SJSA1 (cell line): ENCODE data around the gene OSBPL6. TPM values are rescaled to one million over a fixed set of nuclear protein-coding genes. Genes with fewer than 3 reads are reported as not detected.
A peak's percentile ranks its signal among the peaks of the same experiment; 100 is the strongest.

Source experiments
- DNase-seq, 2 experiments: peaks; one replicate each; pipeline ENCODE4 v3.0.0-alpha.2; 2015 to 2020; ENCODE audit warnings: low spot score in 2 of 2, low read depth in 1 of 2
- H3K27ac ChIP-seq: fragments of 250-450 bp; sonication (Bioruptor Pico); 2 replicates; pipeline ENCODE4 v1.5.1; 2020; ENCODE audit warnings: mild to moderate bottlenecking, moderate library complexity
- H3K27me3 ChIP-seq: fragments of 250-450 bp; sonication (Bioruptor Pico); replicated peaks from 2 replicates; pipeline ENCODE4 v1.5.1; 2020; ENCODE audit warnings: mild to moderate bottlenecking, moderate library complexity
- H3K36me3 ChIP-seq: fragments of 250-450 bp; sonication (Bioruptor Pico); 2 replicates; pipeline ENCODE4 v1.5.1; 2020; ENCODE audit warnings: mild to moderate bottlenecking
- H3K4me1 ChIP-seq: fragments of 250-450 bp; sonication (Bioruptor Pico); replicated peaks from 2 replicates; pipeline ENCODE4 v1.6.1; 2021; ENCODE audit warnings: mild to moderate bottlenecking
- H3K4me3 ChIP-seq: fragments of 250-450 bp; sonication (Bioruptor Pico); 2 replicates; pipeline ENCODE4 v1.5.1; 2020; ENCODE audit warnings: mild to moderate bottlenecking
- H3K9me3 ChIP-seq: fragments of 250-450 bp; sonication (Bioruptor Pico); replicated peaks from 2 replicates; pipeline ENCODE4 v1.5.1; 2020; ENCODE audit warnings: mild to moderate bottlenecking
- total RNA-seq: library from RNA; depleted of rRNA; stranded (reverse); fragments of >200 nt; shearing (Covaris generic); gene quantifications from 2 replicates; pipeline ENCODE4 v1.2.3, GENCODE V29; 2014

Gene OSBPL6
- total RNA-seq, 1 experiment from 2014 or later: 0.95 TPM

DNA sequence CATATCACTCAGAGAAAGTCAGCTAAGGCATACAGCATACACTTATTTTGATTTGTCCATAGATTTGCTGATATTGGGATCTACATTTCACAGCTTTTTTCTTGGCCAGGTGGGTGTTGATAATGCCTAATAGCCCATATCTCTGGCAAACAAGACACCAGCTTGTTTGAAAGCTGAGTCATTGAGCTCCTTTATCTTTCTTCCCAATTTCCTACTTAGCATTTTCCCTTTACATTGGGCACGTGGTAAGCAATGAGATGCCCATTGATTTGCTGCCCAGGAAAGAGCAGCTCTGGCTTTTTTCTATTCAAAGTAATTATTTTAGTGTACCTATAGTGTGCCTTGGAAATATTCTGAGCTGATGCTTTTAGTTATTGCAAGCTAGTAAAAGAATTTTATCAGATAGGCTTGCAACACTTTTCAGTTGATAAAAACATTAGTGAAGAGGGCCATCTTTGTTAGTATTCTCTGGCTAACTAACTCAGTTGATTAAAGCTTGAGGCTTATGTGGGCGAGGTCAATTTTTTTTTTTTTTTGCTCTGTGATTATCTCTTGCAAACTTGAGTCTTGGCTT is 79.6 kb downstream of the OSBPL6 start:
- Histone ChIP-seq H3K9me3 (no peaks in the 10 kb centered on the region), H3K27me3 (no peaks in the 10 kb centered on the region), H3K4me1 (no peaks in the 10 kb centered on the region), H3K4me3 (no peak overlapping the region), H3K36me3 (no peaks in the 10 kb centered on the region), H3K27ac (no peak overlapping the region)
- no peak for DNase-seq

DNA sequence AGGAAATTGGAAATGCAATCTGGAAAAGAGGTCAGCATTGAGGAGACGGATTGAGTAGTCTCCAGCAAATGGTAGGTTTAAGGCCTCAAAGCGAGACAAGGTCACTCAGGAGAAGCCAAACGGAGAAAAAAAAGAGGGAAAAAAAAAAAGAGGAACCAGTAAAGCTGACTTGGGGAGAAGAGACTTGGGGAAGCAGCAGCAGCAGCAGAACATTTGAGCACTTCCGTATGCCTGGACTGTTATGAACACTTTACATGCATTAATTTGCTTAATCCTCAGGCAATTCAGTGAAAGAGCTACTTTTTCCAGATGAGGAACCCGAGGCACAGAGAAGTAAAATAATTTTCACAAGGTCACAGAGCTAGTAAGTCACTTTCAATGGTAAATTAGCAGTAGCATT is 81.3 kb downstream of the OSBPL6 start:
- Histone ChIP-seq H3K36me3 (no peaks in the 10 kb centered on the region), H3K4me1 (no peaks in the 10 kb centered on the region), H3K27ac (no peak overlapping the region), H3K4me3 (no peak overlapping the region), H3K27me3 (no peaks in the 10 kb centered on the region), H3K9me3 (no peaks in the 10 kb centered on the region)
- DNase-seq: no peak

- H3K9me3 ChIP-seq: no peaks in the 10 kb centered on the region
- no peak overlapping the region for H3K27ac ChIP-seq
- DNase-seq: no peak
- no peaks in the 10 kb centered on the region for H3K36me3 ChIP-seq
- H3K4me1 ChIP-seq: no peaks in the 10 kb centered on the region
- no peak overlapping the region for H3K4me3 ChIP-seq
- no peaks in the 10 kb centered on the region for H3K27me3 ChIP-seq
Measured at GRCh38 chr2:178277741-178278197, 83.5 kb downstream of the OSBPL6 start.

- Histone ChIP-seq H3K9me3 (no peaks in the 10 kb centered on the region), H3K36me3 (no peaks in the 10 kb centered on the region), H3K27ac (no peak overlapping the region), H3K27me3 (no peaks in the 10 kb centered on the region), H3K4me3 (no peak overlapping the region), H3K4me1 (no peaks in the 10 kb centered on the region)
- no peak for DNase-seq
Measured at GRCh38 chr2:178279142-178279541, 84.8 kb downstream of the OSBPL6 start.

DNA sequence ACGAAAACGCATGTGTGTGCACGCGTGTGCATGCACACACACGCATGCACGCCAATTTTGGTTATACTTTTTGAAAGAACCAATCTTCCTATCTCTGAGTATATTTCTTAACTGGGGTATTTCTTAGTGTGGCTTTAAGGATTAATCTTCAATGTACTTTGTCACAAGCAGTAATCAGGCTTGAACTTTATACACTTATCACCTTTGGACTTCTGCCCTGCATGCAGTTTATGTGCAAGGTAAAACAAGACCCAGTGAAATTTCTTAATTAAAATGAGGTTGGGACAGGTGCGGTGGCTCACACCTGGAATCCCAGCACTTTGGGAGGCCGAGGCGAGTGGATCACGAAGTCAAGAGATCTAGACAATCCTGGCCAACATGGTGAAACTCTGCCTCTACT is 85.3 kb downstream of the OSBPL6 start:
- H3K27ac ChIP-seq: no peak overlapping the region
- no peak for DNase-seq
- no peaks in the 10 kb centered on the region for H3K36me3 ChIP-seq
- no peaks in the 10 kb centered on the region for H3K4me1 ChIP-seq
- no peaks in the 10 kb centered on the region for H3K27me3 ChIP-seq
- no peaks in the 10 kb centered on the region for H3K9me3 ChIP-seq
- no peak overlapping the region for H3K4me3 ChIP-seq

- H3K36me3 ChIP-seq: no peaks in the 10 kb centered on the region
- H3K4me1 ChIP-seq: no peaks in the 10 kb centered on the region
- DNase-seq: peak in 1 of 2 experiments; percentile 28
- no peaks in the 10 kb centered on the region for H3K27me3 ChIP-seq
- H3K9me3 ChIP-seq: no peaks in the 10 kb centered on the region
- H3K27ac ChIP-seq: no peak overlapping the region
- no peak overlapping the region for H3K4me3 ChIP-seq
Measured at GRCh38 chr2:178280244-178280852, 86.0 kb downstream of the OSBPL6 start.

GRCh38 chr2:178282075-178282815 is 87.9 kb downstream of the OSBPL6 start:
- no peaks in the 10 kb centered on the region for H3K4me1 ChIP-seq
- H3K9me3 ChIP-seq: no peaks in the 10 kb centered on the region
- DNase-seq: no peak
- H3K36me3 ChIP-seq: no peaks in the 10 kb centered on the region
- H3K27me3 ChIP-seq: no peaks in the 10 kb centered on the region
- H3K27ac ChIP-seq: no peak overlapping the region
- no peak overlapping the region for H3K4me3 ChIP-seq

DNA sequence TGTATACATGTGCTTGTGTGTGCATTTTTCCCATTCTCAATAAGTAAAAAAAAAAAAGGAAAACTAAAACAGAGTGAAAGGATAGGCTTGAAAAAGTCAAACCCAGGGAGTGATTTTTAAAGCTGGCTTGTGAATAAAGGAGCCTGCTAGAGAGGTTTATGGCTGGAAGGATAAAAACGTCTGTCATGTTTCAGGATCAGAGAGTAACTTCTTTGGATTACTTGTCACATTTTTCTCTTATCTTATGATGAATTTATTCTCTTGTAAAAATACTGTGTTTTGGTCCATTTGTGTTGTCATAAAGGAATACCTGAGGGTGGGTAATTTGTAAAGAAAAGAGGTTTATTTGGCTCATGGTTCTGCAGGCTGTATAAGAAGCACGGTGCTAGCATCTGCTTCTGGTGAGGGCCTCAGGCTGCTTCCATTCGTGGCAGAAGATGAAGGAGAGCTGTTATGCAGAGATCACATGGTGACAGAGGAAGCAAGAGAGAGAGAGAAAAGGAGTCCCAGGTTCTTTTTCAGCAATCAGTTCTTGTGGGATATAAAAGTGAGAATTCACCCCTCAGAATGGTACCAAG is 89.1 kb downstream of the OSBPL6 start:
- Histone ChIP-seq H3K27me3 (no peaks in the 10 kb centered on the region), H3K27ac (no peak overlapping the region), H3K4me3 (no peak overlapping the region), H3K36me3 (no peaks in the 10 kb centered on the region), H3K9me3 (no peaks in the 10 kb centered on the region), H3K4me1 (no peaks in the 10 kb centered on the region)
- no peak for DNase-seq

DNA sequence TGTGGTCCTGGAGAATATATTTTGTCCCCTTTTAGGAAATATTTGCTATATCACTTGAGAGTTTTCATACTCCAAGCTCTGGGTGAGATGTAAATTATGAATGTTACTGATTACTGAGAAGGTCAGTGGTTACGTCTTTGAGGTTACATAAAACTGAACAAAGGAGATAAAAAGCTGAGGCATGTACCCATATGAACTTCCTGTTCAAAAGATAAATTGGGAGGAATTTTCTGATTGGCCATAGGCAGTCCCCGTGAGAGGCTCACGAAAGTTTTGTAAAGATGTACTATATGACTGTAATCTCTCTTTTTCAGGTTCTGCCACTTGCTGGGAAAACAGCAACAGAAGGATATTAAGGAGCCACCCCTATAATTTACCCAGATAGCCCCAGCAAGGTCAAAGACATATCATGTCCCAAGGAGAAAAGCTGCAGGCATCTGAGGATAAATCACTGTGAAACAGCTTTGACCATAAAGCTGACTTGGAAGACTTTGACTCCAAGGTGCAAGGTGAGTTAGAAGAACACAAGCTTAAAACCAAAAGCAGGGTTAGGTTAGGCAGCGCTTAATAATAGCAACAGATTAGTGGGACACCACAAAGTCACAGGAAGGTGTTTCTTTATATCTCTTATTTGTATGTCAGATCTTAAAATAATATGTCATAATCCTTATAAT is 90.4 kb downstream of the OSBPL6 start:
- Histone ChIP-seq H3K9me3 (no peaks in the 10 kb centered on the region), H3K4me3 (no peak overlapping the region), H3K27ac (no peak overlapping the region), H3K36me3 (no peaks in the 10 kb centered on the region), H3K27me3 (no peaks in the 10 kb centered on the region), H3K4me1 (no peaks in the 10 kb centered on the region)
- DNase-seq: no peak

- no peak for DNase-seq
- Histone ChIP-seq H3K36me3 (no peaks in the 10 kb centered on the region), H3K27ac (no peak overlapping the region), H3K9me3 (no peaks in the 10 kb centered on the region), H3K27me3 (no peaks in the 10 kb centered on the region), H3K4me1 (no peaks in the 10 kb centered on the region), H3K4me3 (no peak overlapping the region)
Measured at GRCh38 chr2:178285287-178285615, 90.9 kb downstream of the OSBPL6 start.

GRCh38 chr2:178286636-178287035 is 92.3 kb downstream of the OSBPL6 start:
- H3K9me3 ChIP-seq: no peaks in the 10 kb centered on the region
- no peak for DNase-seq
- no peaks in the 10 kb centered on the region for H3K36me3 ChIP-seq
- H3K4me3 ChIP-seq: no peak overlapping the region
- no peaks in the 10 kb centered on the region for H3K27me3 ChIP-seq
- H3K27ac ChIP-seq: no peak overlapping the region
- H3K4me1 ChIP-seq: no peaks in the 10 kb centered on the region

- no peak for DNase-seq
- no peaks in the 10 kb centered on the region for H3K9me3 ChIP-seq
- no peaks in the 10 kb centered on the region for H3K4me1 ChIP-seq
- H3K4me3 ChIP-seq: no peak overlapping the region
- no peak overlapping the region for H3K27ac ChIP-seq
- no peaks in the 10 kb centered on the region; the same call in 1 of the 2 replicates for H3K27me3 ChIP-seq
- no peaks in the 10 kb centered on the region for H3K36me3 ChIP-seq
Measured at GRCh38 chr2:178287652-178288344, 93.5 kb downstream of the OSBPL6 start.

DNA sequence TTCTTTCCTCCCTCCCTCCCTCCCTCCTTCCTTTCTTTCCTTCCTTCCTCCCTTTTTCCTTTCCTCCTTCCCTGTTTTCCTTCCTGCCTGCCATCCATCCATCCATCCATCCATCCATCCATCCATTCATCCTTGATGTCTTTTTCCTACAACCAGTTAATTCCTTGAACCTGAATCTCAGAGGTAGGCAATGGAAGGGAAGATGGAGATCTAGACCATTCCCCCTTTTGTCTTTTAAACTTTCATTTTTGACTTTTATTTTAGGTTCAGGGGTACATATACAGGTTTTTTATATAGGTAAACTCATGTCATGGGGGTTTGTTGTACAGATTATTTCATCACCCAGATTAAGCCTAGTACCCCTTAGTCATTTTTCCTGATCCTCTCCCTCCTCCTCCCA is 97.4 kb downstream of the OSBPL6 start:
- Histone ChIP-seq H3K36me3 (no peaks in the 10 kb centered on the region), H3K4me3 (no peak overlapping the region), H3K4me1 (no peaks in the 10 kb centered on the region), H3K9me3 (no peaks in the 10 kb centered on the region), H3K27ac (no peak overlapping the region), H3K27me3 (no peaks in the 10 kb centered on the region; the same call in 1 of the 2 replicates)
- no peak for DNase-seq
